HT-29 (cell line): ENCODE measurements around the gene TCERG1L. TPM values are rescaled to one million over a fixed set of nuclear protein-coding genes. Genes with fewer than 3 reads are reported as not detected.

Experiments
- DNase-seq: peaks from one replicate; pipeline ENCODE4 v3.0.0-alpha.2; 2015; ENCODE audit warnings: low spot score
- total RNA-seq: library from RNA; depleted of rRNA; stranded (reverse); fragments of >200 nt; shearing (Covaris generic); gene quantifications from 2 replicates; pipeline ENCODE4 v1.2.3, GENCODE V29; 2014

TCERG1L gene
- total RNA-seq, 1 experiment from 2014 or later = not detected

GRCh38 chr10:131071721-131072120 is 239.8 kb downstream of the TCERG1L start:
- no peak for DNase-seq

DNA sequence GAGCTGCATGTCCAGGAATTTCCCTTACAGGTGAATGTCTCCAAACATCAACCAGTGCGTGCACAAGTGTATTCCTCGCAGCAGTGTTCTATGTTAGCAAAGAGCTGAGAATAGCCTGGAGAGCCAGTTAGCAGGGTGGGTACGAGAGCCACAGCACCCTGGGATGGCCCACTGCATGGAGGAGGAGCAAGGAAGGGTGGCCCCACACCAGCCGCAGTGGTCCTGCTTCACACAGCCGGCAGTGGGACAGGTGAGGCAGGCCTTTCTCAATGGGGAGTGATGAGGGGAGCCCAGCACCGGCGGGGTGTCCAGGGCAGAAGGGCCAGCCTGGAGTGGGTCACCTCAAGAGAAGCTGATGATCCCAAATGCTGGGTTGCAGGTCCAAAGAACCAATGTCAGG is 240.7 kb downstream of the TCERG1L start:
- DNase-seq = no peak

- DNase-seq = no peak
These were observed 242.8 kb downstream of the TCERG1L start for GRCh38 chr10:131068760-131069159.

DNA sequence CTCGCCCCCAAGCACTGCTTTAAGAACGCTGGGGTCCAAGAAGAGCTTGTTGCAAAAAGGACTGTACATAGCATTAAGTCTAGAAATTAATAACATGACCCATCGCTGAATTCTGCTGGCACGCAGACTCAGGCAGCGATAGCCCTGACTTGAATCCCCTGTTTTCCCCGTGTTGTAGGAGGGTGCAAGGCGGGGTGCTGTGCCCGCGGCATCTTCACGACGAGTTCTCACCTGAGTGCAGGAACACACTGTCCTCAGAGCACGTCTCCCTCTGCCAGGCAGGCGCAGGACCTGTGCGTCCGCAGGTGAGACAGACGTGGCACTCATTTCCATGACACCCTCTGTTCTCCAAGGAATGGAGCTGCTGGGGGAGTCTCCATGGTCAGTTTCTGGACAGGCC is 243.2 kb downstream of the TCERG1L start:
- no peak for DNase-seq

DNA sequence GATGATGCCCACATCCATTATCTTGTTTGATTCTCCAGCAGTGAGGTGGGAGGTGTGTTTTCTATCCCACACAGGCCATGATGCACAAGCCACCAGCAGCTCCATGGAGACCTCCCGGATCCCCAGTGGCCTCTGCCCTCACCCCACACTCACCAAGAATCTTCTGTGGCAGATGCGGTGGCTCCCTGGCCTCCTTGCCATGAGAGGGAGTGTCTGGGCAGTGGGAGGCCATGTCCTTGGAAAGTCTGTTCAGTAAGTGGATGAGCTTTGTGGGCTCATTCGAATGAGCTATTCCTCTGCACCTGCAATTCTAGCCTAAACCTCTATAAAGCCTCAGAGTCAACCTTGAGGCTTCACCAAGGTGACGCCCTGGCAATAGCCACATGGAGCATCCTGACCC is 243.8 kb downstream of the TCERG1L start:
- DNase-seq = no peak

- DNase-seq = no peak
These were observed 245.7 kb downstream of the TCERG1L start for GRCh38 chr10:131065673-131066305.

DNA sequence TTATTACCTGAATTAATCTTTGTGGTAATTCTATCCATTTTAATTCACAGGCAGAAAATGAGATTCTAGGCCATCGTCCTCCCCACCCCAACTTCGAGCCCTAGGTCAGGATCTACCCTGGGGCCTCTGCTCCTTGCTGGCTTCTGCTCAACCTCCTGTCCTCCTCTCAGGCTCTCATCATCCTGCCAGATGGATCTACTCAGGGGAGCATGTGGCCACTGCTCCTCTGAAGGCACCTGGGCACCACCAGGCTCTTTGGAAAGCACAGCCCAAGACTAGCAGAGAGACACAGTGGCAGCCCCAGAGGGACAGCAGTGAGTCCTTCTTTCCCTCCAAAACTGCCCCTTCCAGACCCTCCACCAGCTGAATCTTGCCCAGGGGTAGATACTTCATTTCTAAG is 248.2 kb downstream of the TCERG1L start:
- no peak for DNase-seq

DNA sequence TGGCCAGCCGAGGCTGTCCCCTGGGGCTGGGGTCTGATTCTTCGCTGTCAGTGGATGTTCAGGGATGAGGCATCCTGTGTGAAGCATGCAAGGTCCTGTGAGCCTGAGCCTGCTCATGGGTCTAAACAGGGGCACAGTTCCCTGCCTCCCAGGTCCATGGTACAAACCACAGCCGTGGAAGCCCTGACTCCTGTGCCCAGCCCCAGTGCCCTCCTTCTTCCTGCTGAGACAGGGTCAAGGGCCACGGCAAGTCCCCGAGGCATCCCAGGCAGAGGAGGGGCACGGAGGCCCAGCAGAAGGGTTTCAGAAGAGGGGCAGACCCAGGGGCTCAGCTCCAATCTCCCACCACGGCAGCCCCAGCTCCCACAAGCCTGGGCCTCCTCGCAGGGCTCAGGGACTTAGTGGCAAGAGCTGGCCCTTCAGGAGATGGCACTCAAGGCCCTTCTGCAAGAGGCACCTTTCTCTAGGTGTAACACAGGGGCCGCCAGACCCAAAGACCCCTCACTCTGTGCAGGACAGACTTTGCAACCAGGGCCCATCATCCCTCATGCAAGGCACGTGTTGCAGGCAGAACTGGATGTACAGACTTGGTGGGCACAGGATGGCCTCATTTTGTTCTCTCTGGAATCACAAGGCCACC is 248.8 kb downstream of the TCERG1L start:
- DNase-seq = no peak

DNA sequence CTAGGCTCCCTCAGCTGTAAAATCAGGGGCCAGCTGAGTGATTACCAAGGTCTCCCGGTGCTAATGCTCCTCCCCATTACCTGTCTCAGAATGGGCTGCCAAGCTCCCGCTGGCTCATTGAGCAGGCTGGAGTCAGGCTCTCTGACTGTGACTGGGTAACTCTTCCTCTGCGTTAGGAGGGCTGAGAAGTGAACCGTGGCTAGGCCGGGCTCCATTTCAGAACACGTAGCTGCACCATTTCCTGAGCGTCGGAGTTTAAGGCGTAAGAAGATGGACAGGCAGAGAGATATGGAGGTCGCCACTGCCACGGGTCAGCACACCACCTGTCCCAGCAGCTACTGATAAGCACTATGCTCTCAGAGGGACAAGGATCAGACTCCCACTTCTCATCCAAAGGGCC is 250.3 kb downstream of the TCERG1L start:
- DNase-seq = no peak

DNA sequence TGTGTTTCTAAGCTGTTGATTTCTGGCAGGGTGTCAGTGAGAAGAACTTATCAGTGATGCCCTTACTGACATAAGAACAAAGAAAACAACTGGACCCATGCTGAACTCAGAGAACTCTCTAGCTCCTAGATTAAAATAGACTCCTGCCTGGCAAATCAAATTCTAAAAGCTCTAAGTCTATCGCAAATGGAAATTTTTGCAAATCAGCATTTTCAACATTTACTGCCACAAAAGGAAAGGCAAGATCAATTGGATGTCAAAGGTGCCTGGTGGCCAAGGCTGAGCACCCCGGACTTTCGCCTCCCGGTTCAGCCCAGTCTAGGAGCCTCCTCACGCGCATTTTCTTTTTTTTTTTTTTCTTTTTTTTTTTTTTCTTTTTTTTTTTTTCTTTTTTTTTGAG is 251.6 kb downstream of the TCERG1L start:
- no peak for DNase-seq

DNA sequence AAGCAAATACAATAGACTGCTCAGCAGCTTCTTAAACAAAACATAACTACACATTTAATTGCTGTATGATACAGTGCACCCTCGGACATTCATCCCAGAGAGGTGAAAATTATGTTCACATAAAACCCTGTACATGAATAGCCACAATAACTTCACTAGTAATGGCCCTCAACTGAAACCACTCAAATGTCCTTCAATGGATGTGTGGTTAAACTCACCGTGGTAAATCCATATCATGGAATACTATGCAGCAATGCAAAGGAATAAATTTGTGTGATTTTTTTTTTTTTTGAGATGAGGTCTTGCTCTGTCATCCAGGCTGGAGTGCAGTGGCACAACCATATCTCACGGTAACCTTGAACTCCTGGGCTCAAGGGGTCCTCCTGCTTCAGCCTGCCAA is 252.7 kb downstream of the TCERG1L start:
- DNase-seq = no peak

GRCh38 chr10:131056781-131057180 is 254.7 kb downstream of the TCERG1L start:
- no peak for DNase-seq

- no peak for DNase-seq
These were observed 255.4 kb downstream of the TCERG1L start for GRCh38 chr10:131056091-131056579.

DNA sequence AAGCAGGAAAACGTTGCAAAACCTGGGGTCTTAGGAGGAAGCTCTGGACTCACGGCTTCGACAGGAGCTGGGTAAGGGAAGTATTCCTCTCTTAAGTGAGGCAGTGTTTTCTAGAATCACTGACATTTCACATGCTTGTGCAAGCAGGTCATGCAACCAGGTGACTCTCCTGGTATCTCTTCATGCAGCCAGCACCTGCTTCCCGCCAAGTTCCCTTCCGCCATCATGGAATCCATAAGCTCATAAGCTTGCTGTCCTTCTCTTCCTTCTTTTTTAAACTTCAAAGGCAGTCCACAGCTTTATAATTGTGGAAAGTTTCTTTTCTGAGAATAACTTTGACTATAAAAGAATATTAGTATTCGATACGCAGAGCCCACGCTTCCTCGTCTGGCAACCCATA is 256.1 kb downstream of the TCERG1L start:
- DNase-seq = no peak

DNA sequence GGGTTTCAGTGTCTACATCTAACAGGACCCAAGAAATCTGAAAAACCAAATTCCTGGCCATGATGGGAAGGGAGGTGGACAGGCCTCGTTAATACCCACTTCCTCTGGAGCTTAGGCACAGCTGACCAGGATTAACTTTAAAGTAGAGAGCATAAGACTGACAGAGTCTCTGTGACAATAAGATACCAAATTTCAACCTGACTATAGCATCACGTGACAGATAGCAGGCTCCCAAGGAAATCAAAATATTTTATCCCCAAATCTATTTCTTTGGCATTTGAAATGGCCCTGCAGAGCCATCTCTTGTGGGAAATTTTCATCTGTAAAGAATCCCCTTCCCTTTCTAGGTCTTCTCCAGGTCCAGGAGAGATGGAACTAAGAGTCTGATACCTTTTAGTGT is 258.3 kb downstream of the TCERG1L start:
- no peak for DNase-seq

GRCh38 chr10:131050162-131050766 is 261.3 kb downstream of the TCERG1L start:
- no peak for DNase-seq

- DNase-seq = no peak
These were observed 262.5 kb downstream of the TCERG1L start for GRCh38 chr10:131049016-131049415.

DNA sequence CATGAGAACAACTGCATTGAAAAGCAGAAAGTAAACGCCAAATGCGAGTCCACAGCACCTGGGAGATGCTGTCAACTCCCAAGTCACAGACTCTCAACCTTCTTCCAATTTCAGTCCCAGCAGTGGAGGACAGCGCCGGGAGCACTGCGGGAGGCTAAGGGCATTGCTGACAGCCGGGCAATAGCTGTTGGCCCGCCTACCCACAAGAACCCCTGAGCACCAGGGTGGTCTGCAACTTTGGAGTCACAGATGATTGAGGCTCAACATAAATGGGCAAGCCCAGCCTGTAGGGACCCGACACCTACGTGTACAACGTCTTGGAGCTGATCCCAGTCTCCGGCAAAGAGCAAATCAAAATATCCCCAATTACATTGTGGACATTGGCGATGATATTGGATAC is 262.9 kb downstream of the TCERG1L start:
- no peak for DNase-seq

- DNase-seq = no peak
These were observed 264.0 kb downstream of the TCERG1L start for GRCh38 chr10:131047501-131047900.

DNA sequence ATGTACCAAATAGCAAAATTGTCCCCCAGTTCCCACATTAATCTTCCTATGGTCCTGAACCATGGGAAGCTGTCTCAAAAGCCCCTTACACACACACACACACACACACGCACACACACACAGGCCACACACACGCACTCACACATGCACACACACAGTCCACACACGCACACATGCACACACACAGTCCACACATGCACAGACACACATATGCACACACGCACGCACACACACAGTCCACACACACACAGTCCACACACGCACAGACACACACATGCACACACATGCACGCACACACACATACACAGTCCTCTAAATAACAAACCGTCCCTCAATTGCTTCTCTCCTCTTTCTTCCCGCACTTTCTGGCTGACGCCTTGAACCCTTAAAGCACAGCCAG is 265.3 kb downstream of the TCERG1L start:
- no peak for DNase-seq

GRCh38 chr10:131044379-131045111 is 267.0 kb downstream of the TCERG1L start:
- no peak for DNase-seq

DNA sequence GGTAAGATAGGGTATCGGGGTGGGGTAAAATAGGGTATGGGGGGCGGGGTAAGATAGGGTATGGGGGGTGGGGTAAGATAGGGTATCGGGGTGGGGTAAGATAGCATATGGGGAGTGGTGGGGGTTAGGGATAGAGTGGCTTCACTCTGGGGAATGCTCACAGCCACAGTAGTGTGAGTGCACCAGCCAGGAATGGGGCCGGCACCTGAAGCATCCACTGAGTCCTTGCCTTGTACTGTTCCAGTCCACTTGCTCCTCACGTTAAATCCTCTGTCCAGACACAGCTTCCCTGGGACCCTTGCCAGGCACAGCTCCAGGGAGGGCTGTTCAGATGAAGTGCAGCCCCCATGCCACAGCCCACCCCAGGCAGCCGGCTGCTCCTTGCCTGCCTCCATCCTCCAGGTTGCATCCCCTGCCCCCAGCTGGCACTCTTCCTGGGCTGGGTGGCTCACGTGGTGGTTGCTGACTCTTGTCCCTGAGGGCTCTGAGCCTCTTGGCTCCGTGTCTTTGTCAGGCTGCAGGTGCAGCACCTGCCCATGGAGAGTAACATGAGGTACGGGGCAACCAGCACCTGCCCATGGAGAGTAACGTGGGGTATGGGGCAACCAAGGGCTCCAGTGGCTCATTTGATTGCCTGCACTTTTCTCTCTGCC is 268.4 kb downstream of the TCERG1L start:
- peak; percentile 12 for DNase-seq
